GM21786 (cell line): Measurements from ENCODE around the gene TM7SF2.

Source experiments
- ATAC-seq: cut with Tn5 transposase; IDR thresholded peaks from one replicate; pipeline ENCODE4 v1.9.1; 2021; ENCODE audit not compliant: unreplicated experiment

The TM7SF2 gene

DNA sequence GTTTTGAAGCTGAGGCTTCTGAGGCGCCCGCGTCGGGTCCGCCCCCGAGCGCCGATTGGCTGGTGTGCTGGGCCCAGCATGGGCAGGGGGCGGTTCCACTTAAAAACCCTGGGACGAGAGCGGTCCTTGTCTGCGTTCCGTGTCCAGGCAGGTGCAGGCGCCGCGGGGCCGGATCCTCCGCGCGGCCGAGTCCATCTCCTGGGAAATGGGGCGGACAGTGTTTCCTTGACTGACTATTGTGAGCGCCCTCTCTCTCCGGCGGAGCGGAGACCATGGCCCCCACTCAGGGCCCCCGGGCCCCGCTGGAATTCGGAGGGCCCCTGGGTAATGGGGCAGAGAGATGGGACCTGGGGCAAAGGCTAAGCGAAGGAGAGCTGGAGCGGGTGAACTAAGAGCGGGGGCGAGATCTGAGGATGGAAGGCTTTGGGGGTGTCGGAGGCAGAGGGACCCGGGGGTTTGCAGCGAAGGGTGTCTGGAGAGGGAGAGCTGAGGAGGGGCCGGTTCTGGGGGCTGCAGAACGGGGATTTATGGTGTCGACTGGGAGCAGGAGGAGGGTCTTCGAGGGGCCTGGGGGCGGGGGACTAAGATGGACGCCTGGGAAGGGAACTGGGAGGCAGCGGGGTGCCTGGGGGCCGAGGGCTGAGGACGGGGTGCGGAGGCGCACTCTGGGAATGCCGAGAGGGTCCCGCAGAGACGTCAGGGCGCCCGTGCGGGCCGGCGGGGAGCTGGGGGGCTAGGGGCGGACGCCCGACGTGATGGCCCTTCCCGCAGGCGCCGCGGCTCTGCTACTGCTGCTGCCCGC, at the start of gene TM7SF2:
Gene TM7SF2, plus strand, starts transcription at position 129 of the 802 bp plus-strand sequence. Its CDS starts 144 bp downstream, at position 273.
- peak; percentile 62 for ATAC-seq

GRCh38 chr11:65063532-65063931, 48.1 kb upstream of the TM7SF2 start:
- no peak for ATAC-seq

DNA sequence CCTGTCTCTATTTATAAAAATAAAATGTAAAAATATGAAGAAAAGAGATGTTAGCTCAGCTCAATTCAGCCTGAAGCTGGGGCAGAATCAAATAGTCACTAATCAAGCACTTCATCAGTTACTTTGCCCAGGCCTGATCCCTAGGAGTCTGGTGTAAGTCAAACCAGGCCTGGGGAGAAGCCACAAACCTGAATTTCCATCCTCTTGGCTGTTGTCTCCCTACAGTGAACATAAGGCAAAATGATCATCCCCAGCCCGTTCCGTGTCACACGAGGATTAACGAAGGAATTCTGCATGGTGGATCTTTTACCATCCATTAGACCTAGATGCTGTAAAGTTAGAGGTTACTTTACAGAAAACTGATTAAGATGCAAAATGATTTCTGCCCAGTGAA, 46.8 kb upstream of the TM7SF2 start:
- no peak for ATAC-seq

DNA sequence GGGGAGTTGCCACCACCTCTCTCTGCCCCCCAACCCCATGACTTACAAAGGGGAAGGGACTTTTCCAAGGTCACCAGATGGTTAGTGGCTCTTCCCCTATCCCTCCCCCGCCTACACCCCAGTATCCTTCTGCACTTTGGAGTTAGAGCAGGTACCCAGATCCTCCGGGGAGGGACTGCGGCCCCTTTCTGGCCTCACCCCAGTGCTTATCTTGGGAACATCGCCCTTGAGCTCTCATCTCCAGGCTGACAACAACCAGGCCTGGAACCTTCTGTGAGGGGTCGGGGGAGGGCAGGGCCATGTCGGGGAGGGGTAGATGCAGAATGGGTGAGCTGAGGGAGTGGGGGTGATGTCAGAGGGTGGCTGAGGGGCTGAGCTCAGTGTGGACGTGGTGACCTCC, 45.8 kb upstream of the TM7SF2 start:
- no peak for ATAC-seq

DNA sequence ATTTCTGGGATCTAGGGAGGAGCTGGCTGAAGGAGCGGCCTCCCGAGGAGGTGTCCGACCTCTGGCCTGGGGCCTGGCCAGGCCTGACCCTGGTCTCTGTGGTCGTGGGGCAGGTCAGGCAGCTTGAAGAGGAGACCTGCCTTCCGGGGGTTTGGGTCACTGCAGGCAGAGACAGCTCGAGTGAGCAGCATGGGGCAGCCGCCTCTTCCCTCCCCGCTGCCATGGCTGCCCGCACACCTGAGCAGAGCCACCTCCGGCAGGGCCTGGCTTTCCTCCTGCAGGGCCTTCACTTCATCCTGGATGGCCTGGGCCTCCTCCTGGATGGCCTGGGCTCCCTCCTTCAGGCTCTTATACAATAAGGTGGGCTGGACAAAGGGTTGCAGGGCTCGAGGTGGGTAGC, 45.4 kb upstream of the TM7SF2 start:
- ATAC-seq, result no peak

GRCh38 chr11:65066805-65067291, 44.8 kb upstream of the TM7SF2 start:
- no peak for ATAC-seq

DNA sequence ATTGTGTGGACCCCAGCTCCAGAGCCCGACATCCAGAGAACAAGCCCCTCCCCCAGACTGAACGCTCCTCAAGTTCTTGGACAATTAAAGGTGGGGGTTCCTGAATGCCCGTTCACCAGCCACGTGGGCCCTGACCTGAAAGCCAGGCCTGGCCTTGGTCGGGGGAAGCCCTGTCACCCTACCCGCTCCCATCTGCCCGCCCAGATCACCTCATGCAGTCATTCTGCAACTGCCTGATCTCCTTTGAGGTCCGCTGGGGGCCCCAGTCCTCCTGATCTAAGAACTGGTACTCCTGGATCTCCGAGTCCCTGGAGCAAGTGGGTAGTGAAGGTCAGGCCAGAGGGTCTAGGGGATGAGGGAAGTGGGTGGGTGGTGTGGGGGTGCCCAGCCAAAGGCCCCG, 44.2 kb upstream of the TM7SF2 start:
- no peak for ATAC-seq

GRCh38 chr11:65069217-65069616, 42.5 kb upstream of the TM7SF2 start:
- no peak for ATAC-seq

GRCh38 chr11:65071907-65072630, 39.6 kb upstream of the TM7SF2 start:
- ATAC-seq, result no peak

DNA sequence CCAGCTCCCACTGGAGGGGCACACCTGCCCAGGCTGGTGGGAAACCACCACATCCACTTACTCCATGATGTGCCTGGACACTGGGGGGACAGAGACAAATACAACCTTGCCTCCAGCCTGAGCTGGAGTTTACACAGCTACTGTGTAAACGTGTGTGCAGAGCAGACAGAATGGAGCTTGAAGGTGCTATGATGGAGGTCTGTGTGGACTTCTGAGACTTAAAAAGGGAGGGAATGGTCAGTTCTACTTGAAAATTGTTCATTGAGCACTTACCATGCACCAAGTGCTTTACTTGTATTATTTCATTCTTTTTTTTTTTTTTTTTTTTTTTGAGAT, 39.1 kb upstream of the TM7SF2 start:
- ATAC-seq, result no peak

DNA sequence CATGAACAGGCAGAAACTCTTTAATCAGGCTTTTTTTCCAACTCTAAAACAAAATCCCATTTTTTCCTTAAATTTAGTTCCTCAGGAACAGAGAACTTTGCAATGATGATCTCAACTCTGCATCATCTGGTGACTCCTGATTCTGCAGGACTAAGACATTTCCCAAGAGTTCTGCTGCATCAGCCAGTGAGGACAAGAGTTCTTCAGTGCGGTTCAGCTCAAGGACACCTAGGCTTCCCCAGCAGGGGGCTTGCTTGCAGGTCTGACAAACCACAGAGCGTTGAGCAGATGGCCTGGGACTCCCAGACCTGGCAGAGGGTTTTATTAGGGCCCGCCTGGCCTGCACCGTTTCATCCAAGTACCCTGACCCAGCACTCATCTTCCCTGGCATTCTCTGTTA, 34.2 kb upstream of the TM7SF2 start:
- ATAC-seq, result no peak

GRCh38 chr11:65078151-65078550, 33.5 kb upstream of the TM7SF2 start:
- peak; percentile 53 for ATAC-seq

GRCh38 chr11:65078786-65079342, 32.8 kb upstream of the TM7SF2 start:
- no peak for ATAC-seq

DNA sequence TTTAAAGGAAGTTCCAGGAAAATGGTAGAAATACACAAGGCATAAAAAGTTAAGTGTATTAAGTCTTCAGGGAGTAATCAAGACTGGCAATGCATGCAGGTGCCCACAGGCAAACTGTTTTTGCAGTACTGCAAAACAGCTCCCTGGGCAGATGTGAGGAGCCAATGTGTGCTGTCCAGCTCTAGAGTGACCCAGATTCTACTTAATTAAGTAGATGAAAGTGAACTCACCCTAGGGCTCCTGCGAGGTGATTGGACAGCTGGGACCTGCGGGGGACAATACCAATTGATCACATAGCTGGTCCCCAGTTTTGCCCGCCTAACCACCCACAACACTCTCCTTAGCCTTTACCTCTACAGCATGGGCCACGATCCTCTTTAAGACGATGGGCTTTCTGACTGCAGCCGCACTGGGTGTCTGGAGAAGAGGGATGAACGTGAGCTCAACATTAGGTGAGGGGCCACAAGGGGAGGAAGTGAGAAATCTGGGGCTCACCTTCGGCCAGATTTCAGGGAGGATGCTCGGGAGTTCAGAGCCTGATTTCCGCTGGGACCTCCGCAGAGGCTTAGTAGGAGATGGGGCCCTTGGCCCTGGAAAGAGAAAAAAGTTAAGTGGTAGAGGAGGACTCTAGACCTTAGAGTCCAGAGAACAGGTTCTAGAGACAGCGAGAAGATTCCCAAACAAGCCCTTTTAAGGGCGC, 28.4 kb upstream of the TM7SF2 start:
- ATAC-seq, result no peak

- ATAC-seq, result peak; percentile 81
Measured at GRCh38 chr11:65083834-65084597, 27.7 kb upstream of the TM7SF2 start, which contains the start of the genes CDCA5 and ZFPL1. Gene CDCA5, minus strand, starts transcription at chr11:65084040. Its CDS starts 62 bp downstream, at chr11:65083978. Gene ZFPL1, plus strand, starts transcription at chr11:65084222. Its CDS starts 477 bp downstream, at chr11:65084699.

GRCh38 chr11:65084598-65085375, 26.9 kb upstream of the TM7SF2 start:
- peak; percentile 9 for ATAC-seq

- ATAC-seq, result no peak
Measured at GRCh38 chr11:65085446-65085845, 26.2 kb upstream of the TM7SF2 start.

DNA sequence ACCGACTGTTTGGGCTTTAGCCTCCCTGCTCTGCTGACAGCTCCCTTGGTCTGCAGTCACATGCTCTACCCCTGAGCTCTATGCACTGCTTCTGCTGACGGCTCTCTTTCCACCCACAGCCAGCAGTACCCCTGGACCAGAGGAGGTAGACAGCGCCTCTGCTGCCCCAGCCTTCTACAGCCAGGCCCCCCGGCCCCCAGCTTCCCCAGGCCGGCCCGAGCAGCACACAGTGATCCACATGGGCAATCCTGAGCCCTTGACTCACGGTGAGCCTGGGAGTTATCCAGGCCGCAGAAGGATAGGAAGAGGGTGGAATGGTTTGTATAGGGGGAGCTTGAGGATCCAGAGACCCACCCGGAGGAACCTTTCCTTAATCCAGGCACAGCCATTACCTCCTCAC, 24.9 kb upstream of the TM7SF2 start:
- no peak for ATAC-seq

- no peak for ATAC-seq
Measured at GRCh38 chr11:65087216-65087615, 24.5 kb upstream of the TM7SF2 start.

DNA sequence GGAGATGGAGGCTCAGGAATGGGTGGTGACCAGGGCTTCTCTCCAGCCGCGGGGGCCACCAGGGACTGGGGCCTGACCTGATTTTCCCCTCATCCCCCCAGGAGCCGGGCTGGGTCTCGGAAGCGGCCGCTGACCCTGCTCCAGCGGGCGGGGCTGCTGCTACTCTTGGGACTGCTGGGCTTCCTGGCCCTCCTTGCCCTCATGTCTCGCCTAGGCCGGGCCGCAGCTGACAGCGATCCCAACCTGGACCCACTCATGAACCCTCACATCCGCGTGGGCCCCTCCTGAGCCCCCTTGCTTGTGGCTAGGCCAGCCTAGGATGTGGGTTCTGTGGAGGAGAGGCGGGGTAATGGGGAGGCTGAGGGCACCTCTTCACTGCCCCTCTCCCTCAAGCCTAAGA, 23.8 kb upstream of the TM7SF2 start:
- no peak for ATAC-seq
